Small intestine (tissue), 7 donors: ENCODE measurements around the gene RAMP3. TPM values are rescaled to one million over a fixed set of nuclear protein-coding genes. Genes with fewer than 3 reads are reported as not detected.

Source experiments
- DNase-seq, 2 donors: peaks; one replicate each; pipeline versions ENCODE4 v3.0.0 to v3.0.0-alpha.2; 2013
- FAIRE-seq: peaks from 2 replicates; lab custom pipeline; 2012; peaks lifted over from hg19 to GRCh38; lab: Jason Lieb, UNC
- H3K27ac ChIP-seq, 3 donors: one replicate each; pipeline ENCODE4 v1.5.1; 2013; ENCODE audit warnings: low read length in 2 of 3, mild to moderate bottlenecking in 2 of 3, control low read depth in 1 of 3, inconsistent platforms in 1 of 3, low read depth in 1 of 3, moderate library complexity in 1 of 3
- H3K27me3 ChIP-seq, 3 donors: one replicate each; pipeline ENCODE4 v1.6.1; 2013; ENCODE audit warnings: low read length in 3 of 3, inconsistent platforms in 1 of 3; ENCODE audit not compliant: control insufficient read depth in 3 of 3, insufficient read depth in 3 of 3
- H3K36me3 ChIP-seq, 3 donors: one replicate each; pipeline ENCODE4 v1.6.1; 2013; ENCODE audit warnings: low read length in 3 of 3, inconsistent platforms in 1 of 3, low read depth in 1 of 3, mild to moderate bottlenecking in 1 of 3, moderate library complexity in 1 of 3; ENCODE audit not compliant: control insufficient read depth in 3 of 3, insufficient read depth in 2 of 3
- H3K4me1 ChIP-seq, 3 donors: one replicate each; pipeline ENCODE4 v1.6.1; 2013; ENCODE audit warnings: low read length in 2 of 3, inconsistent platforms in 1 of 3, low read depth in 1 of 3, mild to moderate bottlenecking in 1 of 3, moderate library complexity in 1 of 3; ENCODE audit not compliant: control insufficient read depth in 3 of 3, insufficient read depth in 2 of 3
- H3K4me3 ChIP-seq, 3 donors: one replicate each; pipeline ENCODE4 v1.5.1; 2013; ENCODE audit warnings: low read length in 3 of 3, control low read depth in 1 of 3, inconsistent platforms in 1 of 3, low read depth in 1 of 3, mild to moderate bottlenecking in 1 of 3, moderate library complexity in 1 of 3
- H3K9me3 ChIP-seq, 2 donors: one replicate each; pipeline ENCODE4 v1.6.1; 2013; ENCODE audit warnings: low read depth in 1 of 2, low read length in 1 of 2; ENCODE audit not compliant: control insufficient read depth in 2 of 2, insufficient read depth in 1 of 2
- WGBS, 3 donors: extraction: QIAGEN DNeasy Blood & Tissue Kit; methylation state at CpG; one replicate each; pipeline ENCODE4 v1.1.7; 2013; 5-methylcytosine and 5-hydroxymethylcytosine counted together
- polyA plus RNA-seq, 4 donors: library from polyadenylated mRNA; stranded (reverse) in 3 of 4; unstranded in 1 of 4; fragments of 200-250 nt in 3 of 4; fragments of 120-200 nt in 1 of 4; gene quantifications; one replicate each; pipeline versions ENCODE4 v1.2.1 to v1.2.3, GENCODE V29; 2013
- donor health status: healthy with polysubstance abuse.
- donor health status: control.
- donor health status: control.
- donor health status: Bipolar disorder and iron deficiency.
- donor health status: healthy.

Gene RAMP3
- polyA plus RNA-seq, 4 donors, result 0.67 to 48.6 (median 4.1) TPM

DNA sequence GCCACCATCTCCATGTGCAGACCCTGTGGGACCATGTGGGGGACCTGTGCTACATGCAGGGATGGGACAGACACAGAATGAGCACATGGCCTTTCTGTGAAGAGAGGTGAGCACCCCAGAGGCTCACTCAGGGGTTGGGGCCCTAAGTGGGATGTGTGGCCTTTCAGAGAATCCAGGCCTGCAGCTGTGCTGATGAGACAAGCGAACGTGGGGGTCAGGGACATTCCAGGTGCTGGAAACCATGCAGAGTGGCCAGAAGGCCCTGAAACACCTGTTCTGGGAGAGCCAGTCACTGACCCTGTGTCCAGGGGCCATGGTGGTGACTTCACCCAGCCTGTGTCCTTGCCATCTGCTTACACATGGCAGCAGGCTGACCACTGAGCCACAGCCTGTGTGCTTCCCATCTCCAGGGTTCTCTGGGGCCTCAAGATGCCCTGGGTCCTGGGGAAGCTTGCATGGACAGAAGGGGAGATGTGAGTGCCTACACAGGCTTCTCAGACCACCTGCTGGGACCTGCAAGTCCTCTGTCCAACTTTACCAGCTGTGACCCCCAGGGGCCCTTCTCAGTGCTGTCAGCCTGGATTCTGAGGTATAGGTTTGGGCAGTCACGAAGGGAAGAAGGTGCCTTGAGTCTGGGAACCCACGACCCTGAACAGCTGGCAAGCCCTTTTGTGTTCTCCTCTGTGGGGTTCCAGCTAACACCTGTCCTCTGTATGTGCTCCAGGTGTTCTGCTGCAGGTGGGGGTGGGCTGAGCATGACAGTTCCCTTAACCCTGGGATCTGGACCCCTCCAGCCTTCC lies 17.6 kb downstream of the RAMP3 start:
- 36 to 72% (median 62%) methylated on average over 4 of the region's 4 CpGs for WGBS, 3 donors
- H3K27ac ChIP-seq, result no peak overlapping the region
- no peak for DNase-seq
- H3K36me3 ChIP-seq, result no peaks in the 10 kb centered on the region
- FAIRE-seq, result no peak
- H3K9me3 ChIP-seq, result no peaks in the 10 kb centered on the region
- H3K4me1 ChIP-seq, result no peaks in the 10 kb centered on the region
- no peak overlapping the region for H3K4me3 ChIP-seq
- H3K27me3 ChIP-seq, result no peaks in the 10 kb centered on the region

DNA sequence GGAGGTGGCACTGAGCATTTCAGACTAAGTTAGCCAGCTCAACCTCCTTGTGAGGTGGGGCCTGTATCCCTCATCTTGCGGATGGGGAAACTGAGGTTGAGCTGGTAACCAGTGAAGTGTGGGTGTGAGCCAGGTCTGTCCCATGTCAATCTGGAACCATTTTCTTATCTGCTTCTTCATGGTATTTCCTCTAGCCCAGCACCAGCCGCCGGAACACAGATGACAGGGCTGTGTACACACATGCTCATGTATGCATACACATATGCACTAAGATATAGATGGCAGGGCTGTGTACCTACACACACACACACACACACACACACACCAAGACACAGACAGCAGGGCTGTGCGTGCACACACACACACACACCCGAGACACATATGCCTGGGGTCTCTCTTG lies 18.5 kb downstream of the RAMP3 start:
- no peak overlapping the region for H3K27ac ChIP-seq
- H3K27me3 ChIP-seq, result no peaks in the 10 kb centered on the region
- H3K4me3 ChIP-seq, result no peak overlapping the region
- no peak for FAIRE-seq
- no peaks in the 10 kb centered on the region for H3K4me1 ChIP-seq
- no peaks in the 10 kb centered on the region for H3K9me3 ChIP-seq
- no peaks in the 10 kb centered on the region for H3K36me3 ChIP-seq
- DNase-seq, result no peak
- WGBS, 3 donors, result 73 to 93% (median 88%) methylated on average over 5 of the region's 5 CpGs

DNA sequence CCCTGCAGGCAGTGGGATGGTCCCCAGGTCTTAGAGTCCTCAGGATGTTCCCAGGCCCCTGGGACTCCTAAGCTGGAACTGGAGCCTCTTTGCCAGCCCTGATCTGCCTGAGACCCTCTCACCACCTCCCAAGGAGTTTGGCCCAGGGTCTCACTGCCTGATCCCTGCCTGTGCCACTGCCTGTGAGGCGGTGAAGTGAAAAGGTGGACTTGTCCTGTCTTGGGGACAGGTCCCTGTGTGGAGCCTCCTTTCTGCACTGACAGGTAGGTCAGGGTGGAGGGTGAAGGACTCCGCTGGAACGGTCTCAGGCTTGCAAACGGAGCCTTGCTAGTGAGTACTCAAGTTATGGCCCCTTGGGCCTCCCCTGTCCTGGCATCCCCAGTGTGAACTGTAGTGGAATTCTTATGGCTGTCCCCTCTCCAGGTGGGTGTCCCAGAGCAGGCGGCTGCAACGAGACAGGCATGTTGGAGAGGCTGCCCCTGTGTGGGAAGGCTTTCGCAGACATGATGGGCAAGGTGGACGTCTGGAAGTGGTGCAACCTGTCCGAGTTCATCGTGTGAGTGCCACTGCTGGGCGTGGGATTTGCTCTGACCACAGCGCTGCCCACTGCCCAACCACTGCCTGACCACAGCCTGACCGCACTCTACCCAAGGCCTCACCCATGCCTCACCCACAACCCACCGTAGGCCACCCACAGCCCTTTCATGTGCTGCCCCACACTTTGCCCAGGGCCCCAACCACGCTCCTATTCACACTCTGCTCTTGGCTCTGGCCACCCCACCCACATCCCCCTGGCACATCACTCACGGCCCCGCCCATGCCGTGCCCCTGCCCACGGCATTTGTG lies 19.5 kb downstream of the RAMP3 start:
- no peak for DNase-seq
- Histone ChIP-seq H3K4me3 (no peak overlapping the region), H3K27ac (no peak overlapping the region), H3K36me3 (no peaks in the 10 kb centered on the region), H3K4me1 (no peaks in the 10 kb centered on the region), H3K9me3 (no peaks in the 10 kb centered on the region), H3K27me3 (no peaks in the 10 kb centered on the region)
- no peak for FAIRE-seq
- WGBS, 3 donors, result 71 to 79% (median 78%) methylated on average over 18 to 19 of the region's 19 CpGs

DNA sequence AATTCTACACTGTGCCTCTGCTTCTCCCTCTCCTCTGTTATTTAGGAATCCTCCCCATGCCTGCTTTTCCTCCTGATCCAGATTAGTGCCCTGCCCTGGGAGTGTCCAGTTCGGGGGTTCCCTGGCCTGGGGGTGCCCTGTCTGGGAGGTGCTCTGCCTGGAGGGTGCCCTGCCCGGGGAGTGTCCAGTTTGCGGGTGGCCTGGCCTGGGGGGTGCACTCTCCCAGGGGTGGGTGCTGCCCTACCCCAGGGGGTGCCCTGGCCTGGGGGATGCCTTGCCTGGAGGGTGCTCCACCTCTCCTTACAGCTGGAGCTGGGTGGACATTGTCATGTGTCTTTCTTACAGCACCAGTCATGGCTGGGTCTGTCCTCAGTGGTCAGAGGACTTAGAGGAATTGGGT lies 20.2 kb downstream of the RAMP3 start:
- H3K27ac ChIP-seq, result no peak overlapping the region
- DNase-seq (no peak), FAIRE-seq (no peak)
- no peaks in the 10 kb centered on the region for H3K36me3 ChIP-seq
- no peaks in the 10 kb centered on the region for H3K27me3 ChIP-seq
- H3K9me3 ChIP-seq, result no peaks in the 10 kb centered on the region
- H3K4me1 ChIP-seq, result no peaks in the 10 kb centered on the region
- H3K4me3 ChIP-seq, result no peak overlapping the region
- WGBS, 3 donors, result 69 to 82% (median 79%) methylated on average over 3 of the region's 3 CpGs

DNA sequence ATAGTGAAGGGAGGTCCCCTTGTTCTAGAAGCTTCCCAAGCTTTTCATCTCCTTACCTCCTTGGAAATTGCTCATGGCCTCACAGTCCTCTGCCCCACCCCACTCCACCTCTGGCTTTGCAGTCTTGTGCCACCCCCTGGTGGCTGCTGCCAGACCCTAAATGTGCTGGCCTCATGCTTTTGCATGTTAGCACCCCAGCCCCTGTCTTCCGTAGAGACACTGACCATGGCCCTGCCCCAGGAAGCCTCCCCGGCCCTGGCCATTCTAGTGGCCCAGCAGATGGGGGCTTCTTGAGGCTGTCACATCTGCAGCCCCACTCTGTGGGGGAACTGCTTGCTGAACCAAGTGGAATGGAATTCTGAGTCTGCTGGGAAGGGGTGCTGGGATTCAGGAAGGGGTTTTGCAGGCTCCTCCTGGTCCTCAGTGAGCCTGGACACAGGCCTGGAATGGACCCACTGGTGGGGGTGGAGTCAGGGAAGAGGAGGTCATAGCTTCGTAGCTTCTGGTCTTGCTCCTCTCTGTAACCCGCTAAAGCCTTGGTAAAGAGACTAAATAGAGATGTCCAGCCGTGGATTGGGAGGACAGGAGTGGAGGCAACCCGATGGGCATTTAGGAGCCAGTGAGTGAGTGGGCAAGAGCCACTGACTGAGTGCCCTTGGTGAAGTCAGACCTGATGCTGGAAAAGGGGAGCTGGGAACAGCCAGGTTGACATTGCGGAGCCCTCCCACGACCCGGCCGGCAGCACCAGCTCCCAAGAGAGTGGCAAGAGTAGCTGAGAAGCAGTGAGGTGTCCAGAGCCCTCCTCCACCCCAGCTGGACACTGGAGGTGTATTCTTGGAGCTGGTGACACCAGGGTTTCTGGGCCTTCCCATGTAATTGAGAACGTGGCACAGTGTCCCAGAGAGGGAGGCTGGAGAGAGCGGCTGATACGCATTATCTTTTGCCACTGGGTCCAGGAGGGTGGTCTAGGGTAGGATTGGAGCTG lies 20.9 kb downstream of the RAMP3 start:
- no peaks in the 10 kb centered on the region for H3K36me3 ChIP-seq
- DNase-seq (no peak), FAIRE-seq (no peak)
- H3K27ac ChIP-seq, result no peak overlapping the region
- H3K27me3 ChIP-seq, result no peaks in the 10 kb centered on the region
- no peaks in the 10 kb centered on the region for H3K9me3 ChIP-seq
- no peaks in the 10 kb centered on the region for H3K4me1 ChIP-seq
- no peak overlapping the region for H3K4me3 ChIP-seq
- 60 to 75% (median 62%) methylated on average over 13 of the region's 13 CpGs for WGBS, 3 donors

DNA sequence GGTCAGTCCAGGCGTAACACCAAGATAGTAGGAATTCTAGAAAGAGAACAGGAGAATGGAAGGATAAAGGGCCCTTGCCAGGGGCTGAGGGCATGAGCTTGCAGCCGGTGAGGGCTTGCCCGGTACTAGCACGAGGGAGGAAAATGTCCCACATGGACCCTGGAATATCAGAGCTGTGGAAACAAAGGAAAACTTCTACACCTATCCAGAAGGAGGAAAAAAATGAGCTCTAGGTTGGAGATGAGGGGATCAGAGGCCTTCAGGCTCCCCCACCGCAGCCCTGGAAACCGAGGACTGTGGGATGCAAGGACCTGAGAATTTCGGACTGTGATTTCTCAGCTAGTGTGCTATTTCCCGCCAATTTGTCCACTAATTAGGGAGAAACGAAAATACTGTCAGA lies 22.1 kb downstream of the RAMP3 start:
- DNase-seq, result no peak
- Histone ChIP-seq H3K4me3 (no peak overlapping the region), H3K36me3 (no peaks in the 10 kb centered on the region), H3K27me3 (no peaks in the 10 kb centered on the region), H3K4me1 (no peaks in the 10 kb centered on the region), H3K9me3 (no peaks in the 10 kb centered on the region), H3K27ac (no peak overlapping the region)
- 66 to 82% (median 73%) methylated on average over 9 of the region's 9 CpGs for WGBS, 3 donors
- FAIRE-seq, result no peak

DNA sequence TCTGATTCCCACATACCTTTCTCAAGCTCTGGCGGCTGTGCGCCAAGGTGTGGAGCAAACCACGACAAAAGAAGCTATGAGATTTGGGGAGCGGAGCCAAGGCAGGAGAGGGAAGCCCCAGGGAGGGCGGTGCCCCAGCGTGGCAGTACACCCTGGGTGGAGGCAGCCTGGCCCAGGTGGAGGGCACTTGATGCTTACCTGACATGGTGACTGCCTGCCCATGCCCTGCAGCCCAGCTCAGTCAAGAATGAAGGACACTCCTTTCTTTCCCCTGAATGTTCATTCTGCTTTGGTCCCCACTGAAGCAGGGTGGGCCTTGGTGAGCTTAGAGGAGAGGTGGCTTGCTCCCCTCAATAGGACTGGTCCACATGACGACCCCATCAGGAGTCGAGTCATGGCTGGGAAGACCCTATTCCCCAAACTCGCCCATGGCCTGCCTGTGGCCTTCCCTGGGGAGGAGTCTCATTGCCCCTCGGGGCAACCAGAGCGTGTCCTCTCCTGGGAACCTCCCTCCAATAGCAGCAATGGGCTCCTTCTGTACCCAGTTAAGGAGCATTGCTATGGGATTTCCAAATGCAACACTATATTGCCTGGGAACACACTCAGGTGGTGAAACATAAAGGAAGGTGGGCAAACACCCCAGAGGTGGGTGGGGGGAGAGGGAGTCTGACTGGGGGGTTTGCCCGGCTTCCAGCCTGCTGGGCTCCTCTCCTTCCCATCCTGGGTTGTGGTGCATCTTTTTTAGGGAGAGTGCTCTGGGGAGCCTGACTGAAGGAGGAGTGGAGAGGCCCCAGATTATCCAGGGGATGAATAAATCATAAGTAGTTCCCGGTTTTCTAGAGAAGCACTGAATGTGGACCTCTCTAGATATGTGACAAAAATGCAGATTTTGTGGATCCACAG lies 22.7 kb downstream of the RAMP3 start:
- WGBS, 3 donors, result 72 to 82% (median 76%) methylated on average over 13 of the region's 13 CpGs

More for the DNA sequence above, 22.7 kb downstream of the RAMP3 start:
- Histone ChIP-seq H3K36me3 (no peaks in the 10 kb centered on the region), H3K4me3 (no peak overlapping the region), H3K4me1 (no peaks in the 10 kb centered on the region), H3K27me3 (no peaks in the 10 kb centered on the region), H3K27ac (no peak overlapping the region), H3K9me3 (no peaks in the 10 kb centered on the region)
- no peak for FAIRE-seq
- DNase-seq, result no peak
